Type B pancreatic cell (in vitro differentiated cells): ENCODE results near the gene C12orf76. TPM values are rescaled to one million over a fixed set of nuclear protein-coding genes. Genes with fewer than 3 reads are reported as not detected.
"Not testable (repeated sequence)": the region's sequence is repeated elsewhere in the genome, so short reads cannot be mapped to it uniquely, and the experiment has no call there.

Experiments
- DNase-seq: peaks from one replicate; pipeline ENCODE4 v3.0.0; 2021; ENCODE audit warnings: mixed read lengths; ENCODE audit not compliant: unreplicated experiment; ENCODE audit errors: extremely low spot score
- H3K27ac Mint-ChIP-seq: 2 replicates; pipeline ENCODE4 v1.8.0; 2021; ENCODE audit warnings: mild to moderate bottlenecking, mixed read lengths
- H3K27me3 Mint-ChIP-seq: 2 replicates; pipeline ENCODE4 v1.8.0; 2021; ENCODE audit warnings: mixed read lengths
- H3K36me3 Mint-ChIP-seq: 2 replicates; pipeline ENCODE4 v1.8.0; 2021; ENCODE audit warnings: mixed read lengths
- H3K4me1 Mint-ChIP-seq: one replicate; pipeline ENCODE4 v1.8.0; 2021; ENCODE audit warnings: mixed read lengths; ENCODE audit not compliant: unreplicated experiment
- H3K4me3 Mint-ChIP-seq: 2 replicates; pipeline ENCODE4 v1.8.0; 2021; ENCODE audit warnings: mild to moderate bottlenecking, mixed read lengths
- H3K9me3 Mint-ChIP-seq: 2 replicates; pipeline ENCODE4 v1.8.0; 2021; ENCODE audit warnings: mixed read lengths
- total RNA-seq: library from RNA; stranded (reverse); gene quantifications from 2 replicates; pipeline ENCODE4 v1.2.1, GENCODE V29; 2021; ENCODE audit warnings: low replicate concordance
- TF ChIP-seq, protein P1 (sequence below): fragments of 200-600 bp; sonication (generic); conservative IDR thresholded peaks from 2 replicates; pipeline ENCODE4 v1.5.0; 2021; ENCODE audit warnings: antibody characterized with exemption, mild to moderate bottlenecking

Gene C12orf76
- total RNA-seq, 1 donor from 2014 or later, result 20.8 TPM

- no peak overlapping the region for H3K4me3 Mint-ChIP-seq
- TF ChIP-seq, protein P1, sequence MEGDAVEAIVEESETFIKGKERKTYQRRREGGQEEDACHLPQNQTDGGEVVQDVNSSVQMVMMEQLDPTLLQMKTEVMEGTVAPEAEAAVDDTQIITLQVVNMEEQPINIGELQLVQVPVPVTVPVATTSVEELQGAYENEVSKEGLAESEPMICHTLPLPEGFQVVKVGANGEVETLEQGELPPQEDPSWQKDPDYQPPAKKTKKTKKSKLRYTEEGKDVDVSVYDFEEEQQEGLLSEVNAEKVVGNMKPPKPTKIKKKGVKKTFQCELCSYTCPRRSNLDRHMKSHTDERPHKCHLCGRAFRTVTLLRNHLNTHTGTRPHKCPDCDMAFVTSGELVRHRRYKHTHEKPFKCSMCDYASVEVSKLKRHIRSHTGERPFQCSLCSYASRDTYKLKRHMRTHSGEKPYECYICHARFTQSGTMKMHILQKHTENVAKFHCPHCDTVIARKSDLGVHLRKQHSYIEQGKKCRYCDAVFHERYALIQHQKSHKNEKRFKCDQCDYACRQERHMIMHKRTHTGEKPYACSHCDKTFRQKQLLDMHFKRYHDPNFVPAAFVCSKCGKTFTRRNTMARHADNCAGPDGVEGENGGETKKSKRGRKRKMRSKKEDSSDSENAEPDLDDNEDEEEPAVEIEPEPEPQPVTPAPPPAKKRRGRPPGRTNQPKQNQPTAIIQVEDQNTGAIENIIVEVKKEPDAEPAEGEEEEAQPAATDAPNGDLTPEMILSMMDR, result no peak
- no peak overlapping the region for H3K27ac Mint-ChIP-seq
- peaks cover 13% of the 10 kb centered on the region for H3K27me3 Mint-ChIP-seq
- no peaks in the 10 kb centered on the region for H3K4me1 Mint-ChIP-seq
- H3K9me3 Mint-ChIP-seq, result no peaks in the 10 kb centered on the region
- H3K36me3 Mint-ChIP-seq, result no peaks in the 10 kb centered on the region
- DNase-seq, result no peak
These were observed 19.2 kb upstream of the C12orf76 start for GRCh38 chr12:110067531-110067930.

DNA sequence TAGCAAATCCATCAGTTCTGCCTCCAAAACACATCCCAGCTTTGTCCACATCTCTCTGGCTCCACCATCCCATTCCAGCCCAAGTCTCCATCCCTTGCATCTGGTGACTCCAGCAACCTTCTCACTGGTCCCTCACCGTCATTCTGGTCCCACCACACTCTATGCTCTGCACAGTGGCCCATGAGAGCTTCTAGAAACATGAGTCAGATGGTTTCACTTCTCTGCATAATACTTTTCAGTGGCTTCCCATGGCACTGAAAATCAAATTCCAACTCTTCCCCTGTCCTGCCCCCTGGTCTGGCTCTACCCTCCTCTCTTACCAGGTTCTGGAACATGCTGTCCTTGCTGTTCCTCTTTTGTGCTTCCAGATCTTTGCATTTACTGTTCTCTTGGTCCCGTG, 17.2 kb upstream of the C12orf76 start:
- Mint-ChIP-seq H3K4me1 (no peaks in the 10 kb centered on the region), H3K27me3 (peaks cover 8% of the 10 kb centered on the region), H3K4me3 (no peak overlapping the region), H3K27ac (no peak overlapping the region), H3K9me3 (no peaks in the 10 kb centered on the region), H3K36me3 (no peaks in the 10 kb centered on the region)
- TF ChIP-seq, protein P1, result no peak
- no peak for DNase-seq

DNA sequence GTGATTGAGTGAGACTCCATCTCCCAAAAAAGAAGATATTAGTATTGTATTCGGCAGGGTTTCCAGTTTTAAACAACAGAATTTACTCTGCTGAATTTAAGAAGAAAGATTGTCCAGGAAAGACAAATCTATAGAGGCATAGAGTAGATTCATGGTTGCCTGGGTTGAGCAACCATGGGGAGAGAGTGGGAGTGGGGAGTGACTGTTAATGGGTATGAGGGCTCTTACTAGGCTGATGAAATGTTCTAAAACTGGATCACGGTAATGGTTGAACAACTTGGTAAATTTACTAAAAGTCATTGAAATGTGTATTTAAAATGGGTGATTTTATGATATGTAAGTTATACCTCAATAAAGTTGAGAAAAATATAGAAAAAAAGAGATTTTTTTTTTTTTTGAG, 13.9 kb upstream of the C12orf76 start:
- Mint-ChIP-seq H3K4me3 (no peak overlapping the region), H3K27ac (no peak overlapping the region), H3K4me1 (no peaks in the 10 kb centered on the region), H3K9me3 (no peaks in the 10 kb centered on the region), H3K36me3 (no peaks in the 10 kb centered on the region), H3K27me3 (peaks cover 13% of the 10 kb centered on the region)
- DNase-seq, result no peak
- TF ChIP-seq, protein P1, result no peak

DNA sequence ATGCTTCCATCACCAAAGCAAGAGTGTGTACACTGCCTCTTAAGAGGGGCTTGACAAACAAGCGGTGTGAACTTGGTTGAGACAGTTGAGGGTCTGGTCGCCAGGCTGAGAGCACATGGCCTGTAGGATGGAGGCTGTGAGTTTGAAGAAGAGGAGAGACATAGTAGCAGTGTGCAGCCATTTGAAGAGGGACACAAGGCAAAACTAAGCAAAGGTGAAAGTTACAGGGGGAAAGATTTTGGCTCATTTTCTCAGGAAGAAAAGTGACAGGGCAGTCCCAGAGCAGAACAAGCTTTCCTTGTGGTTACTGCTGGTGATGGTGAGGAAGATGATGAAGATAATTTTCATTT, 11.3 kb upstream of the C12orf76 start:
- Mint-ChIP-seq H3K9me3 (no peaks in the 10 kb centered on the region), H3K27ac (no peak overlapping the region), H3K4me3 (no peak overlapping the region), H3K4me1 (peaks cover 6% of the 10 kb centered on the region), H3K27me3 (peaks cover 13% of the 10 kb centered on the region), H3K36me3 (no peaks in the 10 kb centered on the region)
- no peak for DNase-seq
- TF ChIP-seq, protein P1, result no peak

DNA sequence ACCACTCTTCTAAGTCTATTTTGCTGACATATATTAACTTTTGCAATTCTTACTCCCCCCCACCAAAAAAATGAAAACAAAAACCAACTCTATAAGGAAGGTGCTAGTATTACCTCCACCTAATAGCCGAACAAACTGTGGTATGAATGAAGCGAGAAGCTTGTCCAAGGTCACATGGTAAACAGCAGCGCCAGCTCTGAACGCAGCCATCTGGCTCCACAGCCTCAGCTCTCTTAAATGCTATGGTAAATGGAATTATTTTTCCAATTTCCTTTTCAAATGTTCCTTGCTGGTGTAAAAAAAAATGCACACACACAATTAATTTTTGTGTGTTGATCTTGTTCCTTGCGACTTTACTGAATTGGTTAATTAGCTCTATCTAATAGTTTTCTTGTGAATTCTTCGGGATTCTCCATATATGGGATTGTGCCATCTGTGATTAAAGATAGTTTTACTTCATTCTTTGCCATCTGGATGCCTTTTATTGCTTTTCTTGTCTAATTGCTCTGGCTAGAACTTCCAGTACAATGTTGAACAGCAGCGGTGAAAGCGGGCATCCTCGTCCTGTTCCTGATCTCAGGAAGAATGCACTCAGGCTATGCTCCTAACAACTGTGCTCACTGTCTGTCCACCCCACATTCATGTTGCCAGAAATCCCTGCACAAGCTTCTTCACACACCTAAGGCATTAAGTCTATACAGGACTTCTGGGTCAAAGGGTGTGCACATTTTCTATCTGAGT, 10.7 kb upstream of the C12orf76 start:
- H3K4me3 Mint-ChIP-seq, result no peak overlapping the region
- DNase-seq, result no peak
- peaks cover 15% of the 10 kb centered on the region for H3K27me3 Mint-ChIP-seq
- peaks cover 6% of the 10 kb centered on the region for H3K4me1 Mint-ChIP-seq
- TF ChIP-seq, protein P1, result no peak
- no peaks in the 10 kb centered on the region for H3K36me3 Mint-ChIP-seq
- H3K9me3 Mint-ChIP-seq, result no peaks in the 10 kb centered on the region
- no peak overlapping the region for H3K27ac Mint-ChIP-seq

GRCh38 chr12:110056643-110057042, 8.3 kb upstream of the C12orf76 start:
- not testable (repeated sequence) for H3K27ac Mint-ChIP-seq, H3K4me1 Mint-ChIP-seq

GRCh38 chr12:110055375-110056352, 7.3 kb upstream of the C12orf76 start:
- H3K4me1 Mint-ChIP-seq, H3K36me3 Mint-ChIP-seq, DNase-seq, H3K4me3 Mint-ChIP-seq, H3K9me3 Mint-ChIP-seq: not testable (repeated sequence)
- peaks cover 15% of the 10 kb centered on the region for H3K27me3 Mint-ChIP-seq
- peak overlapping the region; percentile 43 for H3K27ac Mint-ChIP-seq

More at GRCh38 chr12:110056643-110057042, 8.3 kb upstream of the C12orf76 start:
- H3K9me3 Mint-ChIP-seq, DNase-seq, H3K4me3 Mint-ChIP-seq, H3K36me3 Mint-ChIP-seq: not testable (repeated sequence)
- peaks cover 15% of the 10 kb centered on the region for H3K27me3 Mint-ChIP-seq
